Measurements from ENCODE around the gene SP110. TPM values are rescaled to one million over a fixed set of nuclear protein-coding genes. Genes with fewer than 3 reads are reported as not detected.
"Not testable (repeated sequence)": the region's sequence is repeated elsewhere in the genome, so short reads cannot be mapped to it uniquely, and the experiment has no call there.

SP110 gene
- polyA plus RNA-seq, 5 donors: 27.6 to 44.7 (median 37.1) TPM

DNA sequence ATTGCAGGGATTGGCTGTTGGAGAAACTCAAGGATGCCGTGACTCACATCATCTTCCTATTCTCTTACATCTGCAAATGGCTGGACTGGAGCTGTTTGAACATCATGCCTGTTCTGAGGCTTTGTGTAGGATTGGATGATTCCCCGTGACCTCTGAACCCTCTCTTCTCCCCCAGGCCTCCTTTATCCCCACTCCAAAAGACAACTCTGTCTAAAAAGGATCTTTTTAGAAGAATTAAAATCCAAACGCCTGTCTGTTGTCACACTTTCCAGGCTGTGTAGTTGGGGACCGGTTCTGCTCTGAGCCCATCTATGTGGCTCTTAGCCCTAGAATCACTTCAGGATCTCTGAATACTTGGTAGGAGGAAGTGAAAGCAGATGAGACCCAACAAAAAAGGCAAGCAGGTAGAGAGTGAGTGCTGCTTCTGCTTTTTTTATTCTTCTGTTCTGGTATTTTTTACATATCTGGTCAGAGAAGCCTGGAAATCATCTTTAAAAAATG, 6.3 kb upstream of the SP110 start:
- no peak for DNase-seq

- DNase-seq: no peak
Observed at GRCh38 chr2:230225486-230225885, 5.7 kb upstream of the SP110 start, which contains the start of gene SP140. Gene SP140, plus strand, starts transcription at chr2:230225736. Its CDS starts 109 bp downstream, at chr2:230225845.

DNA sequence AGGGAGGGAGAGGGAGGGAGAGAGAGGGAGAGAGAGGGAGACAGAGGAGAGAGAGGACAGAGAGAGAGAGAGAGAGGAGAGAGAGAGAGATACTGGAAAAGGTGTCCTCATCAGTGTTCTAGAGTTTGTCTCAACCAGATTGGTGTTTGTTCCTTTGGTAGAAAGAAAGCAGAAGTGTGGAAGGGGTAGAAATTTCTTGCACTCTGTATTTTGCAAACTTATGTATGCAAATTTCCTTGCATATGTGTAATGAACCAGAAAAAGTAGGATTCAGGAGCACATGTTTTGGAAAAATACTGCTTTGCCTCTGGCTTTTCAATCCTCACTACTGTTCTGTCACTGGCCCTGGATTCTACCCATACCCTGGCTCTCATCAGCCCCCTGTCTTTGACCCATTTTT, 4.7 kb upstream of the SP110 start:
- no peak for DNase-seq

- DNase-seq: not testable (repeated sequence)
Observed at GRCh38 chr2:230222829-230223228, 3.0 kb upstream of the SP110 start.

GRCh38 chr2:230221493-230221892, 1.7 kb upstream of the SP110 start:
- no peak for DNase-seq

- DNase-seq: no peak
Observed at GRCh38 chr2:230220347-230220969, 674 bp upstream of the SP110 start.

DNA sequence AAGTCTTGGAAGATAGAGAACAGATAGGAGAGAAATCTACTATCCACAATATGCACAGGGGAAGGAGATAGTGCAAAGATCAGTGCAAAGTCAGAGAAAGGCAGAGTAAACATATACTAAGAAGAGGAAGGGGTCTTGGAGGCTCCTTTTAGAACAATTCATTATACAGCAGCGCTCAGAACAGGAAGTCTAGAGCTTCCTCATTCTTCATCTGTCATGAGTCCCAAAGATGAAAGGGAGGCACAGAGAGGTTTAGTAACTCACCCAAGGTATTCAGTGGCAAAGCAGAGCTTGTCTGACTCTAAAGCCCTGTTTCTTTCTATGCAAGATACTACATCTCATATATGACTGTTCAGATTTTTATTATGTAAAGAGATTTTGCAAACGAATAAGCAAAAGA, 1.4 kb downstream of the SP110 start:
- DNase-seq: no peak

DNA sequence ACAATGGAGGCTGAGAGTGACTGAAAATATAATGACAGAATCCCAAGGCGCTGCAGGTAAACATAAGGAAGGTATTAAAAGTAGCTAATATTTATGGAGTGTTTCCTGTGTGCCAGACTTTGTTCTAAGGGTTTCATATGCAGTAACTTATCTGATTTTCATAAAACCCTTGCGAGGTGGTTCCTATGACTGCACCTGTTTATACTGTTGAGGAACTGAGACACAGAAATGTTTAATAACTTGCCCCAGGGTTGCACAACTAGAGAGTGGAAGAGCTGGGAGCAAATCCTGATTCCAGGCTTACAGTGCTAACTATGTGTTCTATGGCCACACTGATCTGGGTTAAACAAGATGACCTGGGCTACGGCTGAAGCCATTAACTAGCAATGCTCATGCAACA, 2.4 kb downstream of the SP110 start:
- no peak for DNase-seq

DNA sequence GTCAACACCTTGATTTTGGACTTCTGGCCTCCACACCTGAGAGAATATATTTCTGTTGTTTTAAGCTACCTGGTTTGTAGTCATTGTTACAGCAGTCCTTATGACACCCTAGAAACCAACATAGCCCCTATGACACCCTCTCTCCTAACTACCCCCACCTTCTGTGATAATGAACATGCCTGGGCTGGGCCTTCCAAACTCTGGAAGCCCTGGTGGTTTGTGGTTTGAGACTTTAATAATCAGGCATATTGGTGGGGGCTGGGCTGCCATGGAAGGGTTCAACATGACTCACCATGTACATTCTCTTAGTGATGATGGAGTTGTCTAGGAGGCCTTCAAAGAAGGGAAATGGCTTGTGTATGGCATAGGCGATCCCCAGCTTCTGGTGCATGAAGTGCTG, 3.3 kb downstream of the SP110 start:
- DNase-seq: no peak

DNA sequence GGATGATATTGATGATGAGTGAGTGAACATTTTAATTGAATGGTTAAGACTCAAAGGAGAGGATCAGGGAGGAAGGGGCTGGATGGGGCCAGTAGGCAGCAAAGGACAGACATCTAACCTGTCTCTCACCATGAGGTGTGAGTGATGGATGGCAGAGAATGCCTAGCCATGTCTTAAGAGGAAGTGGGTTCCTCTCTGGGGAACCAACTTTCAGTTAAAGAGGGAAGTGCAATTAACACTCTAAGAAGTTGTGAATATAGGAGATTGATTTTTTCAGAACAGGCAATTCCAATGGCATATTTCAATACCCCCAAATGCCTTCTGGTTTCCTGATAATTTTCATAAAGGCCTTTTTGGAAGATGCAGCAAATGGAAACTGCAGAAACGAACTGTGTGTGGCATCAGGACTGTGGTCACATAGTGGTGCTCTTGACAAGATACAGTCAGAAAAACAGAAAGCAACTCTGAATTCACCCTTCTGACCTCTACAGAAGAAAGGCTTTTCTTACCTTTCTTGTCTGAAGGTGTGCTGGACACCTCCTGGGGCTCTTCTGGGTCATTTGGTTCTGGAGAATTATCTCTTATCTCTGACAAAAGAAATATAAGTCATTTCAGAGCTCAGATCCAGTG, 10.2 kb downstream of the SP110 start:
- DNase-seq: no peak

- DNase-seq: no peak
Observed at GRCh38 chr2:230208576-230208975, 11.2 kb downstream of the SP110 start.

DNA sequence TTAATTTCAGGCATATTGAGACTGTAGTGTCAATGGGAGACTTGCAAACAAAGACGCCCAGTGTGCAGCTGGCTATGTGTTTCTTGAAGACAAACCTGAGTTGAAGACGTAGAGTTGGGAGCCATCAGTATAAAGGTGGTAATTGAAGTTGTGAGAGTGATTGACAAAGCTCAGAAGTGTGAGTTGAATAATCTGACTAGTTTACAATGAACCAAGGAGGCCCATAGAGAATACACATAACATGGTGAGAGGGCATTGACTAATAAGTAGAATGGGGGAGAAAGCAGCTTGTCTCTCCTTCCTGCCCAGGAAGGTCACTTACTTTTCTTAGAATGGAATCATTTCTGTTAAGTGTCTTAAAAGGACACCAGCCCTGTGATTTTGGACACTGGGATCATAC, 14.1 kb downstream of the SP110 start:
- DNase-seq: no peak

GRCh38 chr2:230205034-230205433, 14.8 kb downstream of the SP110 start:
- no peak for DNase-seq

DNA sequence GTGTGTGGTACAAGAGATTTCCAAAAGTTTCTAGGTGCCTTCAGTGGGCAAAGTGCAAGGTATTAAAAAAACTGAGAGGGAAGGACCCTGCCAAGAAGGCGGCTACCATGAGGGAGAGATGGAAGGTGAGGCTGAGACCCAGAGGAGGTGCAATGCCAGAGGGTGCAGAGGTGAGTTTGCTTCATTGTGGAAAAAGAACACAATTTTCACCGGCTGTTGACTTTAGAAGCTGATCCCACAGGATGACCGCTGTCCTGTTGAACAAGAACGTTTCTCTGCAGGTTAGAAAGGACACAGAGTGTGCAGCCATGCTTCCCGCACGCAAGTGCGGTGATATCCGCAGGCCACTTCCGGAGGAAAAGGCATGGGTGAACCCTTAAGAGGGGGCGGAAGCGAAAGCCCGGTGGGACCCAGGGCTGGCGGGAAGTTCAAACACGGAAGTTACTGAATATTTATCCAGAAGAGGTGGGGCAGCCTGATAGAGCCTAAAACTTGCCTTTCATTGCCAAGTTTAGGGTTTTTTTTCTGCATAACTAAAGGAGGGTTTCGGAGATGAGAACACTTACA, 16.6 kb downstream of the SP110 start:
- no peak for DNase-seq

DNA sequence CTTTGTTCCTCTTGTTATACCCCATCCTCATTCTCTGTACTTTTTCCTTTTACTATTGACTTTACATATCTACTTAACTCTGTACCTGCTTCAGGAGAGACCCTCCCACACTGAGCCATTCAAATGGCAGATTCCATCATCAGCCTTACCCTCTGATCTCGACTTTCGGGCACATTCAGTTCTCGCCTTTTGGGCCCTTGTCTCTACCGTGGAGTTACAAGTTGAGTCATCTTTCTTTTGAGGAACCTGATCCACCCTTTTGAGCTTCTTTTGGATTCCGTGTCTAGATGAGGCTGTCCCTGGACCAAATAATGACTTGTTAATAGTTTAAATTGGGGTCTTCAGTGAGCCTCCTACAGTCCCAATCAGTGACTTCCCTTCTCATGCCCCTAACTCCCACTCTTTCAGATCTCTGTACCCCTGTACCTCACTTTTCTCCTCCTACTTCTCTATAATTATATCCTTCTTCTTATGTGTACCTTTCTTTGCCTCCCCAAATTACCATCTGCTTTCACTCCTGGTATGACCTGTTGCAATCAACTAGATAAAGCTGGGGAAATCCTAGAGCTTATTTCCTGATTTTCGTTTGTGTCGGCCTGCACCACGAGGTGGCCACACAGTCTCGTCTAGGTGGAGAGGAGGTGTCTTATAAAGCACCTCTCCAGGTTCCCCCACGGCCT, 17.2 kb downstream of the SP110 start:
- DNase-seq: no peak

- DNase-seq: no peak
Observed at GRCh38 chr2:230184727-230185578, 34.8 kb downstream of the SP110 start.

DNA sequence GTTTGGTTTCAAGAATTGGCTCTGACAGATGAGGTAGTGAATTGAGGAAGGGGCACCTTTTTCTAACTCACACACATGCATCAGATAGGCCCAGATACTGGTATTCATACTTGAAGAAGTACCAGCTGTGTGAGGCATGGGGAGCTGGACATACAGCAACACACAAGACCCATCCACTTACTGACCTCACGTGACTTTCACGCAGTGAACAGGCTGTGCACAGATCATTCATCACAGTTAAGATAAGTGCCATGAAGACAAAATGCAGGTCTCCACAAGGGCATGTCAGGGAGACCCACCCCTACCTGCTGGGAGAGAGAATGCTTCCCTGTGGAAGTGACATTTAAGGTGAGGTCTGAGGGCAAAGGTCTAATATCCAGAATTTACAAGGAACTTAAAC, 38.6 kb downstream of the SP110 start:
- DNase-seq: no peak

DNA sequence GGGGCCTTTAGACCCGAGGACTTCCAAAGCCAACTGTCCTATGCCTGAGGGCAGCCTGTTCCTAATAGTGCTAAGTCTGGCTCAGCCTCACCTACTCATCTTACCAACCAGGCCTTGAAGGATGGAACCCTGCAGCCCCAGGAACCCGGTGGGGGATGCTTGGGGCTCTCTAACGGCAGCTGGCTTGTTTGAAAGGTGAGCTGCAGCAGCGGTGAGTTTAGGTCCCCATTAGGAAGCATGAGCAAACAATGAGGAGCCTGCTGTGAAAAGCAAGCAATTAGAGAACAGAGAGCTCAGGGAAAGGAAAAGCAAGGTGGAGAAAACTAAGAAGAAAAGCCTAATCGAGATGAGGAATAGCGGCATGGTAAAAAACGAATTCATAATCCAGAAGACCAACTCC, 39.9 kb downstream of the SP110 start:
- no peak for DNase-seq

GRCh38 chr2:230178546-230179485, 41.0 kb downstream of the SP110 start:
- DNase-seq: no peak

GRCh38 chr2:230176996-230177395, 42.8 kb downstream of the SP110 start:
- DNase-seq: no peak

GRCh38 chr2:230174466-230174865, 45.3 kb downstream of the SP110 start:
- DNase-seq: no peak
